K562 (cell line): ENCODE data around the gene SEC31A. TPM values are rescaled to one million over a fixed set of nuclear protein-coding genes. Genes with fewer than 3 reads are reported as not detected.
"Not testable (repeated sequence)": the region's sequence is repeated elsewhere in the genome, so short reads cannot be mapped to it uniquely, and the experiment has no call there.

Experiments
- ATAC-seq: fragments of 200-7000 bp; cut with Tn5 transposase; 3 replicates; pipeline ENCODE4 v1.9.1; 2020; ENCODE audit warnings: moderate library complexity
- BruUV-seq: library from RNA; stranded (reverse); fragments of 400-500 nt; replicated peaks from 2 replicates; lab custom pipeline; 2021; lab: Mats Ljungman, UMichigan
- CTCF ChIA-PET: fragments of 300-600 bp; formaldehyde crosslinking; extraction: SDS; loops from one replicate; lab custom pipeline; 2021; ENCODE audit warnings: low intra/inter-chr PET ratio; lab: Yijun Ruan, JAX
- POLR2A ChIA-PET: fragments of 300-600, 350-650 bp; sonication (Branson Sonifier 250); formaldehyde crosslinking; extraction: SDS; loops from one replicate; lab custom pipeline; 2021; ENCODE audit warnings: antibody characterized with exemption, inconsistent platforms; lab: Yijun Ruan, JAX
- DNase-seq, 4 experiments: peaks; one replicate each; pipeline versions ENCODE4 v3.0.0 to v3.0.0-alpha.2; 2011 to 2018; ENCODE audit warnings: low spot score in 3 of 4, mixed read lengths in 3 of 4; ENCODE audit errors: extremely low read depth in 1 of 4
- FAIRE-seq: peaks from 2 replicates; lab custom pipeline; 2011; peaks lifted over from hg19 to GRCh38; lab: Jason Lieb, UNC
- H2AFZ ChIP-seq: 2 replicates; pipeline ENCODE4 v1.6.0; 2011; ENCODE audit warnings: low read depth, low read length, control low read depth, inconsistent platforms
- H3K27ac ChIP-seq: fragments of 200-600 bp; 3 replicates; pipeline ENCODE4 v1.8.0; 2011; ENCODE audit warnings: low read depth, mild to moderate bottlenecking, control low read depth, inconsistent platforms, low read length, moderate library complexity, mixed read lengths; ENCODE audit errors: extremely low read depth
- H3K27me3 ChIP-seq, 2 experiments: fragments of 300-600 bp in 1 of 2; 2 replicates in 1 of 2; 3 replicates in 1 of 2; pipeline versions ENCODE4 v1.6.0 to v1.8.0; 2011; ENCODE audit warnings: inconsistent platforms in 2 of 2, low read length in 2 of 2, mild to moderate bottlenecking in 1 of 2, mixed read lengths in 1 of 2, moderate library complexity in 1 of 2; ENCODE audit not compliant: control insufficient read depth in 2 of 2, insufficient read depth in 2 of 2
- H3K36me3 ChIP-seq: fragments of 300-600 bp; 3 replicates; pipeline ENCODE4 v1.8.0; 2011; ENCODE audit warnings: mild to moderate bottlenecking, low read length, inconsistent platforms; ENCODE audit not compliant: control insufficient read depth, insufficient read depth
- H3K4me1 ChIP-seq, 2 experiments: fragments of 200-600 bp in 1 of 2; replicated peaks in 1 of 2; 2 replicates in 1 of 2; 3 replicates in 1 of 2; pipeline versions ENCODE4 v1.5.1 to v1.8.0; 2011; ENCODE audit warnings: inconsistent platforms in 2 of 2, low read length in 2 of 2, mild to moderate bottlenecking in 1 of 2, mixed read lengths in 1 of 2, moderate library complexity in 1 of 2; ENCODE audit not compliant: control insufficient read depth in 2 of 2, insufficient read depth in 2 of 2
- H3K4me2 ChIP-seq: 2 replicates; pipeline ENCODE4 v1.6.1; 2011; ENCODE audit warnings: low read length, control low read depth, inconsistent platforms, mixed read lengths; ENCODE audit not compliant: insufficient read depth
- H3K4me3 ChIP-seq: fragments of 200-600 bp; sonication (generic), shearing (Covaris generic); 2 replicates; pipeline ENCODE4 v1.5.1; 2016; ENCODE audit warnings: control low read depth, inconsistent platforms
- H3K79me2 ChIP-seq: fragments of 200-600 bp; 3 replicates; pipeline ENCODE4 v1.8.0; 2011; ENCODE audit warnings: low read length, inconsistent platforms; ENCODE audit not compliant: control insufficient read depth, insufficient read depth
- H3K9ac ChIP-seq, 2 experiments: 2 replicates each; pipeline versions ENCODE4 v1.6.0 to v1.6.1; 2011; ENCODE audit warnings: low read depth in 2 of 2, low read length in 2 of 2, control low read depth in 1 of 2, inconsistent platforms in 1 of 2, mild to moderate bottlenecking in 1 of 2, mixed read lengths in 1 of 2; ENCODE audit not compliant: insufficient read depth in 1 of 2
- H3K9me1 ChIP-seq: one replicate; pipeline ENCODE4 v1.6.0; 2011; ENCODE audit warnings: inconsistent platforms, mild to moderate bottlenecking, low read length, moderate library complexity; ENCODE audit not compliant: control insufficient read depth, insufficient read depth
- H3K9me3 ChIP-seq: replicated peaks from 2 replicates; pipeline ENCODE4 v1.5.1; 2011; ENCODE audit warnings: low read depth, low read length, inconsistent platforms; ENCODE audit not compliant: control insufficient read depth, insufficient read depth
- H4K20me1 ChIP-seq: replicated peaks from 2 replicates; pipeline ENCODE4 v1.6.1; 2011; ENCODE audit warnings: low read length, inconsistent platforms, mixed read lengths; ENCODE audit not compliant: control insufficient read depth, insufficient read depth
- POLR2A ChIP-seq: fragments of 450-650 bp; conservative IDR thresholded peaks from 2 replicates; pipeline ENCODE4 v1.6.1; 2016
- SUPT5H ChIP-seq: fragments of 450-650 bp; IDR thresholded peaks from 2 replicates; pipeline ENCODE4 v1.6.1; 2016
- TGIF2 ChIP-seq: sonication (generic); formaldehyde crosslinking; IDR thresholded peaks from 2 replicates; pipeline ENCODE4 v1.8.1; 2022; ENCODE audit warnings: mild to moderate bottlenecking, missing genetic modification reagents, moderate library complexity
- ZNF146 ChIP-seq: IDR thresholded peaks from one replicate; pipeline ENCODE4 v1.6.1; 2018; ENCODE audit warnings: missing compliant biosample characterization; ENCODE audit not compliant: unreplicated experiment
- WGBS: fragments of 100-300 bp; shearing (Covaris generic); methylation state at CpG from one replicate; pipeline ENCODE4 v1.1.6; 2016; ENCODE audit warnings: low coverage, mixed read lengths; ENCODE audit not compliant: insufficient coverage; ENCODE audit errors: missing lambda C conversion rate; 5-methylcytosine and 5-hydroxymethylcytosine counted together
- in situ Hi-C: fragments of 300-500 bp; cut with MboI; formaldehyde crosslinking; loops from 4 replicates; pipeline ENCODE4 v1.15.0; 2018; ENCODE audit warnings: inconsistent platforms, mixed read lengths
- intact Hi-C: fragments of 100-400 bp; cut with micrococcal nuclease; formaldehyde crosslinking; loops from 2 replicates; pipeline ENCODE4 v1.14.2; 2022
- polyA plus RNA-seq, 8 experiments: library from polyadenylated mRNA; depleted of rRNA in 4 of 8; stranded (reverse) in 5 of 8; unstranded in 3 of 8; fragments of >200 nt; fragmentation: Nextera tagmentation in 2 of 8; fragmentation: Illumina TruSeq in 1 of 8; extraction: Ambion mirVana in 2 of 8; extraction: Trizol in 1 of 8; gene quantifications; 2 replicates each; pipeline versions ENCODE4 v1.2.1 to v1.2.3, GENCODE V29; 2011 to 2014; ENCODE audit warnings: inconsistent platforms in 1 of 8, missing spikeins in 1 of 8
- total RNA-seq, 7 experiments: library from RNA; depleted of rRNA in 6 of 7; stranded (reverse); fragments of >200 nt in 6 of 7; fragmentation: Illumina TruSeq in 2 of 7; extraction: Trizol in 2 of 7; gene quantifications; 2 replicates each; pipeline versions ENCODE4 v1.2.1 to v1.2.3, GENCODE V29; 2011 to 2021; ENCODE audit warnings: low replicate concordance in 1 of 7

Gene SEC31A
- total and polyA plus RNA-seq, 9 of the 15 experiments (the other 6 are each of a cell fraction or from before 2014, with no cell fraction given) = 78.9 to 241 (median 173) TPM

DNA sequence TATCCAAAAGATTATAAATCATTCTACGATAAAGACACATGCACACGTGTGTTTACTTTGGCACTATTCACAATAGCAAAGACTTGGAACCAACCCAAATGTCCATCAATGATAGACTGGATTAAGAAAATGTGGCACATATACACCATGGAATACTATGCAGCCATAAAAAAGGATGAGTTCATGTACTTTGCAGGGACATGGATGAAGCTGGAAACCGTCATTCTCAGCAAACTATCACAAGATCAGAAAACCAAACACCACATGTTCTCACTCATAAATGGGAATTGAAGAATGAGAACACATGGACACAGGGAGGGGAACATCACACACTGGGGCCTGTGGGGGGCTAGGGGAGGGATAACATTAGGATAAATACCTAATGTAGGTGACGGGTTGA lies 57.9 kb downstream of the SEC31A start:
- H4K20me1 ChIP-seq, intact Hi-C loops, BruUV-seq, H3K27me3 ChIP-seq, H3K9me1 ChIP-seq, CTCF ChIA-PET, DNase-seq, H3K9ac ChIP-seq, H3K79me2 ChIP-seq, H3K27ac ChIP-seq: not testable (repeated sequence)
- peaks cover 69% of the 10 kb centered on the region for H3K36me3 ChIP-seq
- POLR2A ChIA-PET = interaction anchor here (1.5 kb wide), 1 partner anchor 10 kb away, joined by 8 read pairs; no protein-coding TSS in a partner anchor
- WGBS = 92% methylated on average over 4 of the region's 4 CpGs
- peak; percentile 77 for TF ChIP-seq ZNF146 (CRISPR knock-in tag)
- TF ChIP-seq, all 486 proteins: peak for 1; not testable (repeated sequence) for 485
- H3K4me2 ChIP-seq, in situ Hi-C loops, FAIRE-seq, ATAC-seq, H3K9me3 ChIP-seq, H3K4me3 ChIP-seq, H3K4me1 ChIP-seq, H2AFZ ChIP-seq: not testable (repeated sequence)

DNA sequence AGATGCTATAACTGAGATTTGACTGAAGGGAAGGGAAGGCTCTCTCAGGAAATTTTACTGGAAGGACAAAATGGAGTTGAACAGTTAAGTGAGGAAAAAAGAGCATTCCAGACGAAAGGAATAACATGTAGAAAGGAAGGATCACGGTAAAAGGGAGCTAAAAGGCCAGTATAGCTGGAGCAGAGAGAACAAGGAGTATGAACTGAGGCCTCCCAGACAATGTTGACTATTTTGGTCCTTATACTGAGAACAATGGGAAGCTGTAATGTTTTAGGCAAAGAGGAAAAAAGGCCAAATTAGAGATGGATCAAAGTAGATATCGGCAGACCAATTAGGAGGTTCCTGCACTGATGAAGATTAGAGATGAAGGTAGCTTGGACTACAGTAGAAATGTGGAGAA lies 65.5 kb downstream of the SEC31A start:
- Histone ChIP-seq H3K4me1 (no peaks in the 10 kb centered on the region), H4K20me1 (no peaks in the 10 kb centered on the region), H3K27ac (no peak overlapping the region), H3K9me3 (no peaks in the 10 kb centered on the region), H3K9me1 (no peaks in the 10 kb centered on the region), H2AFZ (no peak overlapping the region), H3K4me3 (no peak overlapping the region), H3K36me3 (peaks cover 88% of the 10 kb centered on the region), H3K9ac (no peak overlapping the region), H3K27me3 (no peaks in the 10 kb centered on the region), H3K4me2 (no peak overlapping the region), H3K79me2 (no peaks in the 10 kb centered on the region)
- ChIA-PET POLR2A (no interaction called here), CTCF (no interaction called here)
- 82% methylated on average over 3 of the region's 3 CpGs for WGBS
- DNase-seq = no peak
- no TSS peak for BruUV-seq
- peak; percentile 44; the same call in 1 of the 2 replicates for TF ChIP-seq POLR2A
- TF ChIP-seq TGIF2 (CRISPR knock-in tag) = no peak
- peak; percentile 42; the same call in 1 of the 2 replicates for TF ChIP-seq SUPT5H
- no peak for FAIRE-seq
- no peak for ATAC-seq
- in situ Hi-C loops (no loop called here), intact Hi-C loops (no loop called here)
